GM12864 (cell line): ENCODE results near the gene OOEP.
"Not testable (repeated sequence)": the region's sequence is repeated elsewhere in the genome, so short reads cannot be mapped to it uniquely, and the experiment has no call there.

Experiments used
- DNase-seq: peaks from one replicate; pipeline ENCODE4 v3.0.0-alpha.2; 2011; ENCODE audit warnings: low read depth
- H3K4me3 ChIP-seq: 2 replicates; pipeline ENCODE4 v1.5.1; 2011; ENCODE audit warnings: mild to moderate bottlenecking, low read depth, low read length, control low read depth
- TF ChIP-seq, protein P1 (sequence below): IDR thresholded peaks from 2 replicates; pipeline ENCODE4 v1.5.1; 2011; ENCODE audit warnings: low read depth, mild to moderate bottlenecking, moderate library complexity, low read length, control low read depth, inconsistent platforms; ENCODE audit errors: missing control alignments

Gene OOEP

GRCh38 chr6:73382462-73383113, 12.9 kb upstream of the OOEP start:
- H3K4me3 ChIP-seq, result no peak overlapping the region
- no peak for DNase-seq
- TF ChIP-seq, protein P1, sequence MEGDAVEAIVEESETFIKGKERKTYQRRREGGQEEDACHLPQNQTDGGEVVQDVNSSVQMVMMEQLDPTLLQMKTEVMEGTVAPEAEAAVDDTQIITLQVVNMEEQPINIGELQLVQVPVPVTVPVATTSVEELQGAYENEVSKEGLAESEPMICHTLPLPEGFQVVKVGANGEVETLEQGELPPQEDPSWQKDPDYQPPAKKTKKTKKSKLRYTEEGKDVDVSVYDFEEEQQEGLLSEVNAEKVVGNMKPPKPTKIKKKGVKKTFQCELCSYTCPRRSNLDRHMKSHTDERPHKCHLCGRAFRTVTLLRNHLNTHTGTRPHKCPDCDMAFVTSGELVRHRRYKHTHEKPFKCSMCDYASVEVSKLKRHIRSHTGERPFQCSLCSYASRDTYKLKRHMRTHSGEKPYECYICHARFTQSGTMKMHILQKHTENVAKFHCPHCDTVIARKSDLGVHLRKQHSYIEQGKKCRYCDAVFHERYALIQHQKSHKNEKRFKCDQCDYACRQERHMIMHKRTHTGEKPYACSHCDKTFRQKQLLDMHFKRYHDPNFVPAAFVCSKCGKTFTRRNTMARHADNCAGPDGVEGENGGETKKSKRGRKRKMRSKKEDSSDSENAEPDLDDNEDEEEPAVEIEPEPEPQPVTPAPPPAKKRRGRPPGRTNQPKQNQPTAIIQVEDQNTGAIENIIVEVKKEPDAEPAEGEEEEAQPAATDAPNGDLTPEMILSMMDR, result no peak

- not testable (repeated sequence) for H3K4me3 ChIP-seq, DNase-seq
Observed at GRCh38 chr6:73381531-73381930, 11.8 kb upstream of the OOEP start.

- TF ChIP-seq, protein P1, result no peak
- no peak overlapping the region for H3K4me3 ChIP-seq
- no peak for DNase-seq
Observed at GRCh38 chr6:73377225-73377624, 7.5 kb upstream of the OOEP start.

- no peak for DNase-seq
- H3K4me3 ChIP-seq, result no peak overlapping the region
- TF ChIP-seq, protein P1, result no peak
Observed at GRCh38 chr6:73375216-73375615, 5.5 kb upstream of the OOEP start.

- no peak overlapping the region for H3K4me3 ChIP-seq
- DNase-seq, result no peak
- TF ChIP-seq, protein P1, result no peak
Observed at GRCh38 chr6:73372516-73372915, 2.8 kb upstream of the OOEP start.

- TF ChIP-seq, protein P1, result no peak
Observed at GRCh38 chr6:73371984-73372383, 2.3 kb upstream of the OOEP start.

DNA sequence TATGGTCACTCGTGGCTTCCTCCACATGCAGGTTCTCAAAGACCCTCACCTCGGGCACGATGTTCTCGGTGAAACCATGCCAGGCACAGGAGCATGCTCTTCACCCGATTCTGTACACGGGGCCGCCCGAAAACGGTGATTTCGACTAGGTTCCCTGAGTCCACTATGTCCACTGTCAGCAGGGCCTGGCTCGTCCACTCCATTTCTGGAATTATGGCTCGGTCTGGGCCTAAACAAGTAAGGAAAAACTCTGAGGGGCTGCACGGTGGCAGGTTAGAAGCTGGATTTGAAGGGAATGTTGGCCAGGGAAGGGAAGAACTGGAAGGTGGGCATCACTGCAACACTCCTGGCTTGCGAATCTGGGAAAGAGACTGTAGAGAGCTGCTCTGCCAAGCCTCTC, 540 bp downstream of the OOEP start:
- TF ChIP-seq, protein P1, result no peak
- H3K4me3 ChIP-seq, result no peak overlapping the region
- DNase-seq, result no peak

More at GRCh38 chr6:73371984-73372383, 2.3 kb upstream of the OOEP start:
- DNase-seq, result no peak
- no peak overlapping the region for H3K4me3 ChIP-seq
